Activated T-cell treated with anti-CD3 and anti-CD28 coated beads, Interleukin-2, amount 50 U/mL, for 48 hours (primary cell): ENCODE measurements around the gene ST6GALNAC6.
"Not testable (repeated sequence)": the region's sequence is repeated elsewhere in the genome, so short reads cannot be mapped to it uniquely, and the experiment has no call there.

Experiments
- DNase-seq, 2 experiments: peaks; one replicate each; pipeline ENCODE4 v3.0.0-alpha.2; 2020

The ST6GALNAC6 gene

DNA sequence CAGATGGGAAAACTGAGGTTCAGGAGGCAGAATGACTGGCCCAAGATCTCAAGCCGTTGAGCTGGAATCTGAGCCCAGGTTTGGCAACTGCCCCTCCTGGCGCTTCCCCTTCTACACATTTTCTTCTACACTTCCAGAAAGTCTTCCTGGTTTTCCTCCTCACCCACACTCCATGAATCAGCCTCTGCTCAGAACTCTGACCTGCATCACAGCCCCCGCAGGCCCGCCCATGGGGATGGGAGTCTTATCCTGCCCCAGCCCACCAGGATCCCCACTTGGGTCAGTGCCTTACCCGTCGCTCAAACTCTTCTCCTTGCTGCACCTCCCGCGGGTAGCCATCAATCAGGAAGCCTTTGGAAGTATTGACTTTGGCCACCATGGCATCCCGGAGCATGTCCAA, 27.9 kb downstream of the ST6GALNAC6 start:
- DNase-seq: no peak

DNA sequence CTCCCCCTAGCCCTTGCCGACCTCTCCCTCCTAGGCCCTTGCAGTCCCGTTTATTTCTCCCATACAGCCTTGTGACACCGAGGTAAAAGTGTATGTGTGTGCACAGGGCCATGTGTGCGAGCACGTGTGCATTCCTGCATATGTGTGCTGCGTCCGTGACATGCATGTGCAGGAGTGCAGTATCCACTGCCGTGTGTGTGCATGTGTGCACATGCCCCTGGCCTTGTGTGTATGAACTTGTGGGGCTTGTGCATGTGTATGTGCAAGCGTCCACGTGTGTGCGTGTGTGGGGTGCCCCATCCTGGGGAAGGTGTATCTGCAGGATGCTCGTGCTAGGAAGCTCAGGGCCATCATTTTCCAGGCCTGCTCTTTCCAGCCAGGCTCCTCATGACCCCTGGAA, 28.5 kb downstream of the ST6GALNAC6 start:
- DNase-seq: no peak

DNA sequence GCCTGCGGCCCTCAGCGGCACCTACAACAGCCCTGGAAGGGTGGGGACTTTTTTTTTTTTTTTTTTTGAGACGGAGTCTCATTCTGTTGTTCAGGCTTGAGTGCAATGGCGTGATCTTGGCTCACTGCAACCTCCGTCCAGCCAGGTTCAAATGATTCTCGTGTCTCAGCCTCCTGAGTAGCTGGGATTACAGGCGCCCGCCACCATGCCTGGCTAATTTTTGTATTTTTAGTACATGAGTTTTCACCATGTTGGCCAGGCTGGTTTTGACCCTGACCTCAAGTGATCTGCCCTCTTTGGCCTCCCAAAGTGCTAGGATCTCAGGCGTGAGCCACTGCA, 29.3 kb downstream of the ST6GALNAC6 start:
- DNase-seq: not testable (repeated sequence)

DNA sequence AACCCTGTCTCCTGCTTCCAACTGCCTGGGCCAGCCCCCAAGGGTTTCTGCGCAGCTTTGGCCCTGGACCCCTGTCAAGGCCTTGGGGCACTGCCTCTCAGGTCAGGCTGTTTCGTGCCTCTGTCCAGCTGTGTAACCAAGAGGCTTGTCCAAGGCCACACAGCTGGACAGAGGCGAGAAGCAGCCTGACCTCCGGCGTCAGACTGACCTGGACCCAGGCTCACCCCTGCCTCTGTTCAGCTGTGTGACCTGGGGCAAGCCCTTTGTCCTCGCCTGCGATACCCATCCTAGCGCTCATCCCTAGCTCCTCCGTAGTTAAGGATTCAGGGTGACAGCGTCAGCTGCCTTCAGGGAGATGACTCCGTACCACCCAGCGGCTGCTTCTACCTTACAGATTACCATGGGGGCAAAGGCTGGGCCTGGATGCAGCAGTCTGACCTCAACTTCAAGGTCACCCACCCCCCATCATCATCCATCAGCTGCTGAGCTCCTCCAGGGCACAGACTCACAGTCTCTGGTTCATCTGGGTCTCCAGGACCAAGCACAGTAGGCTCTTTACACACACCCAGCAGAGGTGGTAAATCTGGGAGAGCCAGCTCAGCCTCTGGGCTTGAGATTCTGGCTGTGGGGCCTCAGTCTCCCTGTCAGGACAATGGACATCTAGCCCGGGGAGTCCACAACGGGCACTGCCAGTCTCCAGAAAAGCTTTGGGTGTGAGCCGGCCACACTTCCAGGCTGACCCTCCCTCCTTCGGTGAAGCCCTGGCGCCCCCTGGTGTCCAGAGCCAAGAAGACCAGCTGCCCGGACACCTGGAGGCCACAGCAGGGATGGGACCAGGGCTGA, 29.9 kb downstream of the ST6GALNAC6 start:
- peak; percentile 91 to 94 for DNase-seq

GRCh38 chr9:127868278-127868902, 31.0 kb downstream of the ST6GALNAC6 start:
- no peak for DNase-seq

GRCh38 chr9:127867356-127868277, 31.8 kb downstream of the ST6GALNAC6 start:
- DNase-seq: no peak

- DNase-seq: no peak
Measured at GRCh38 chr9:127866535-127866934, 32.9 kb downstream of the ST6GALNAC6 start.

- DNase-seq: peak; percentile 51 to 53
Measured at GRCh38 chr9:127865645-127866464, 33.5 kb downstream of the ST6GALNAC6 start.

- DNase-seq: no peak
Measured at GRCh38 chr9:127863191-127863621, 36.2 kb downstream of the ST6GALNAC6 start.

DNA sequence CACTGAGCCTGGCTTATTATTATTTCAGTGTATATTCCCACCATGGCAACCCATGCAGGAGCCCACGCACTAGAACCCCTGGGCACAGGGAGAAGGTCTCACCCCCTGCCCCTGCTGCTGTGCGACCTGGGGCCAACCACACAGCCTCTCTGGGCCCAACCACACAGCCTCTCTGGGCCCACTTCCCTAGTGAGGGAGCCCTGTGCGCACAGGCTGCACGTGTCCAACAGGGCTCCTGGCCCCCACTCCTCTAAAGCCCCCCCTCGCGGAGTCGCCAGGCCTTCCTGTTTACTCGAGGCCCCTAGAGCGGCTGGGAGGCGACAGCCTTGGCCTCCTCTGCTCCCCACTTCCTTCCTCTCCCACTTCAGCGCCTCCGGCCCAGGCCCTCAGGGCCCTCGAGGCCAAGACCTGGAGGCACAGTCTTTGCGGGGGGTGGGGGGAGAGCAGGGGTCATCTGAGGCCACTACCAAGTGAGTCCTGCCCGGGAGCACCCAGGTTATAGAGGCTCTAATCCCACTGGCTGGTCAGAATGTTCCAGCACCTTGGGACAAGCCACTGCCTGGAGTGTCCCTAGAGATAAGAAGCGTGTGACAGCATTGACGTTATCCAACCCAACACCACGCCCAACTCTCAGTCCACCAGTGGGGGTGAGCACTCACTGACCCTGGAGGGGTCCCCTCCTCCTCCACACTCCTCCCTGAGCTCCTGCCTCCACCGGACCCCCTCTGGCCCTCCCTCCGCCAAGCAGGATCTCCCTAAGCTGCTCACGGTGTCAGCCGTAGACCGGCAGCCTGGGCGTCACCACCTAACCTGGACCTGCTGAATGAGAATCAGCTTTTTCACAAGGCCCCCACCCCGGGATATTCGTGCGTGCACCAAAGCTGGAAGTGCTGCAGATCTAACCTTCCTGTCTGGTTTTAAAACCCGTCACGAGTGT, 37.1 kb downstream of the ST6GALNAC6 start:
- DNase-seq: peak; percentile 49 to 54

- no peak for DNase-seq
Measured at GRCh38 chr9:127860779-127861178, 38.6 kb downstream of the ST6GALNAC6 start.

GRCh38 chr9:127860260-127860659, 39.1 kb downstream of the ST6GALNAC6 start:
- no peak for DNase-seq

DNA sequence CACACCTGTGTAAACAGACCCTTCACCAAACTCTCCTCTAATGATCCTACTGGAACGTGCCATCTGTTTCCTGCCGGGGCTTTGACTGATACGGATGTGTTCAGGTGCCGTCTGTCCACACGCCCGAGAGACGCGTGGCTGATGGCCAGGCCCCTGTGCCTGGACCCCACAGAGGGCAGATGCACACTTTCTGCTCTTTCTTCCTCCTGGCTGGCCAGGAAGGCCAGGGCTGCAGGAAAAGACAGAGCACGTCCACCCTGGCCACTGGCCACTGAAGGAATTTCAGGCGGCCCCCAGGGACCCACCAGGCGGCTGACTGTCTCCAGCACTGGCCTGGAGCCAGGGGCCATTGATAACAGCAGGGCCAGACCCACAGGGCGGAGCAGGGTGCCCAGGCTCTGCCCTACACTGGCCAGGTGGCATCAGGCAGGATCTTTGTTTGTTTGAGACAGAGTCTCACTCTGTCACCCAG, 41.3 kb downstream of the ST6GALNAC6 start:
- DNase-seq: no peak

GRCh38 chr9:127857278-127857677, 42.1 kb downstream of the ST6GALNAC6 start:
- no peak for DNase-seq

GRCh38 chr9:127856729-127857116, 42.7 kb downstream of the ST6GALNAC6 start:
- no peak for DNase-seq

DNA sequence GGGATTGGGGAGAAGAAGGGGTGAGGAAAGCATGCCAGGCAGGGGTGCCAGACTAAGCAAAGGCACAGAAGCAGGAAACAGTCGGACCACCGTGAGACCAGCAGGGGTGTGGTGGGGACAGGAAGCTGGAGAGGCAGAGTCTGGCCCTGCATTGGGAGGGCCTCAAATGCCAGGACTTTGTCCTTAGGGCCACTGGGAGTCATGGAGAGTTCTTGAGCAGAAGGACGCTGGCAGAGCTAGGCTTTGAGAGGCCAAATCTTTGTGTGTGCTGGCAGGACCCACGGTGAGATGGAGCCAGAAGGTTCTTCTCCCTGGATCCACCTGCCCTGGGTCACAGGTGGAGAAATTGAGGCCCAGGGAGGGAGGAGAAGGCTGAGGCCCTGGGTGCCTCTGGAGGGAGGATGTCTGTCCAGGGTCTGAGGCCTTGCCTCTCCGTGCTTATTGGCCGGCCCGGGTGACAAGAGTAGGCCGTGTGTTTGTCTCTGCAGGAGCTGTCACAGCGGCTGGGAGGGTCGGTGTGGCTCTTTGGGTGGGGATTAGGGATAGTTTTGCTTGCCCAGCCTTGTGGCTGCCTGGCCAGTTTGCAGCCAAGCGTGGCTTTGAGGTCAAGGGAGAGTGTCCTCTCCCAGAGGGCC, 43.2 kb downstream of the ST6GALNAC6 start:
- DNase-seq: no peak

- DNase-seq: no peak
Measured at GRCh38 chr9:127855522-127855921, 43.9 kb downstream of the ST6GALNAC6 start.

- no peak for DNase-seq
Measured at GRCh38 chr9:127854960-127855359, 44.4 kb downstream of the ST6GALNAC6 start.

DNA sequence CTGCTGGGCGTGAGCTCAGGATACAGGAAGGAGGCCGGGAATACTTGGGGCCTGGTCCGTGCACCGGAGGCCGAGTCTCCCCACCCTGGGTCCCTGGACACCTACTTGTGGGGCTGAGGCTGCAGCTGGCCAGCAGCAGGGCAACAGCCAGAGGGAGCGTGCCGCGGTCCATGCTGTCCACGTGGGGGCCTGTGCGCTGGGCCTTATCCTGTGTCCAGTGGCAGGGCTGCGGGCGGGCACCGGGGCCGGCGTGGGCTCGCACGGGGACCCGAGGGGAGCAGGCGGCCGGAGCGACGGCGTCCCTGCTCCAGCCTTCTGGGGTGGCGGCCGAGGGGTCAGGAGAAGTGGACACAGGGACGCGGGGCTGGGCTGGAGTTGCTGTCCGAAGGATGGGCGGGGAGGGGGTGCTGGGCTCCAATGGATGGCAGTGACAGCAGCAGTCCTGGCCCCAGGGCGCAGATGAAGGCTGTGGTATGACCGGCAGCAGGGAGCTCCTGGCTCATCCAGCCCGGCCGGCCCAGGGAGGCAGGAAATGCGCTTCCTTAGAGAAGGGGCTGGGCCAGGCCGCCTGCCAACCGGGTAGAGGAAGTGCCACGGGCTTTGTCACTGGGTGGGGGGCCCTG, 45.1 kb downstream of the ST6GALNAC6 start, which contains the start of gene ENG:
Gene ENG (minus strand): TSS at position 475 of the 623 bp plus-strand sequence. CDS start 303 bp downstream, at position 172.
- peak in 1 of 2 experiments; percentile 51 for DNase-seq
